CD4-positive, alpha-beta T cell treated with Interleukin-1 beta for 1 hour (primary cell): ENCODE data around the gene PLCB4.

Experiments used
- DNase-seq, 2 donors: peaks; one replicate each; pipeline ENCODE4 v3.0.0-alpha.2; 2020 to 2022

PLCB4 gene

GRCh38 chr20:9230406-9230805, 161.5 kb downstream of the PLCB4 start:
- DNase-seq, result no peak

GRCh38 chr20:9233804-9234203, 164.9 kb downstream of the PLCB4 start:
- DNase-seq, result no peak

GRCh38 chr20:9235518-9235917, 166.6 kb downstream of the PLCB4 start:
- no peak for DNase-seq

- no peak for DNase-seq
Observed at GRCh38 chr20:9236458-9236857, 167.6 kb downstream of the PLCB4 start.

GRCh38 chr20:9241232-9241692, 172.4 kb downstream of the PLCB4 start:
- DNase-seq, result no peak

GRCh38 chr20:9241721-9242427, 173.0 kb downstream of the PLCB4 start:
- no peak for DNase-seq

GRCh38 chr20:9243986-9244385, 175.1 kb downstream of the PLCB4 start:
- no peak for DNase-seq

GRCh38 chr20:9244811-9245210, 175.9 kb downstream of the PLCB4 start:
- no peak for DNase-seq

GRCh38 chr20:9246731-9247130, 177.8 kb downstream of the PLCB4 start:
- DNase-seq, result no peak

GRCh38 chr20:9250511-9250910, 181.6 kb downstream of the PLCB4 start:
- no peak for DNase-seq

GRCh38 chr20:9253006-9253539, 184.2 kb downstream of the PLCB4 start:
- DNase-seq, result no peak

- DNase-seq, result no peak
Observed at GRCh38 chr20:9255171-9255570, 186.3 kb downstream of the PLCB4 start.

GRCh38 chr20:9256393-9256792, 187.5 kb downstream of the PLCB4 start:
- DNase-seq, result no peak

GRCh38 chr20:9258901-9259300, 190.0 kb downstream of the PLCB4 start:
- DNase-seq, result no peak

GRCh38 chr20:9260027-9260426, 191.1 kb downstream of the PLCB4 start:
- no peak for DNase-seq

- DNase-seq, result no peak
Observed at GRCh38 chr20:9261781-9262180, 192.9 kb downstream of the PLCB4 start.

GRCh38 chr20:9262653-9263194, 193.8 kb downstream of the PLCB4 start:
- no peak for DNase-seq

- DNase-seq, result no peak
Observed at GRCh38 chr20:9269280-9269971, 200.5 kb downstream of the PLCB4 start.

- no peak for DNase-seq
Observed at GRCh38 chr20:9270831-9271230, 201.9 kb downstream of the PLCB4 start.

- no peak for DNase-seq
Observed at GRCh38 chr20:9276966-9277468, 208.1 kb downstream of the PLCB4 start.

GRCh38 chr20:9279918-9280401, 211.1 kb downstream of the PLCB4 start:
- DNase-seq, result no peak

- no peak for DNase-seq
Observed at GRCh38 chr20:9280666-9281065, 211.8 kb downstream of the PLCB4 start.

GRCh38 chr20:9281803-9282202, 212.9 kb downstream of the PLCB4 start:
- no peak for DNase-seq

- no peak for DNase-seq
Observed at GRCh38 chr20:9285617-9286016, 216.7 kb downstream of the PLCB4 start.
